Fibroblast of lung (primary cell): ENCODE data around the gene ARRDC2. TPM values are rescaled to one million over a fixed set of nuclear protein-coding genes. Genes with fewer than 3 reads are reported as not detected.

Experiments used
- DNase-seq, 2 donors: peaks; one replicate each; pipeline versions ENCODE4 v3.0.0 to v3.0.0-alpha.2; 2010; ENCODE audit warnings: low read depth in 2 of 2
- H2AFZ ChIP-seq: 2 replicates; pipeline ENCODE4 v1.5.1; 2012; ENCODE audit warnings: low read length, control low read depth, inconsistent platforms
- H3K27ac ChIP-seq: 2 replicates; pipeline ENCODE4 v1.5.1; 2011; ENCODE audit warnings: low read length, control low read depth; ENCODE audit not compliant: insufficient read depth
- H3K27me3 ChIP-seq: 2 replicates; pipeline ENCODE4 v1.5.1; 2011; ENCODE audit warnings: mild to moderate bottlenecking, low read length; ENCODE audit not compliant: control insufficient read depth, insufficient read depth
- H3K36me3 ChIP-seq: 2 replicates; pipeline ENCODE4 v1.5.1; 2011; ENCODE audit warnings: low read length; ENCODE audit not compliant: control insufficient read depth, insufficient read depth
- H3K4me1 ChIP-seq: 2 replicates; pipeline ENCODE4 v1.5.1; 2011; ENCODE audit warnings: low read length; ENCODE audit not compliant: control insufficient read depth, insufficient read depth; ENCODE audit errors: extremely low read depth
- H3K4me2 ChIP-seq: 2 replicates; pipeline ENCODE4 v1.5.1; 2011; ENCODE audit warnings: low read length, control low read depth; ENCODE audit not compliant: insufficient read depth; ENCODE audit errors: extremely low read depth
- H3K4me3 ChIP-seq, 4 experiments: fragments of 200-600 bp in 1 of 4; sonication (generic) in 1 of 4; replicated peaks in 1 of 4; 2 replicates each; pipeline ENCODE4 v1.5.1; 2011 to 2016; ENCODE audit warnings: low read length in 4 of 4, low read depth in 3 of 4, mild to moderate bottlenecking in 3 of 4, control low read depth in 2 of 4, inconsistent platforms in 1 of 4, mixed read lengths in 1 of 4; ENCODE audit not compliant: insufficient read depth in 1 of 4; ENCODE audit errors: control extremely low read depth in 1 of 4
- H3K79me2 ChIP-seq: 2 replicates; pipeline ENCODE4 v1.5.1; 2012; ENCODE audit warnings: mild to moderate bottlenecking, low read length, inconsistent platforms; ENCODE audit not compliant: control insufficient read depth, insufficient read depth
- H3K9ac ChIP-seq: 2 replicates; pipeline ENCODE4 v1.5.1; 2011; ENCODE audit warnings: mild to moderate bottlenecking, low read length, control low read depth; ENCODE audit not compliant: insufficient read depth
- H3K9me3 ChIP-seq: 2 replicates; pipeline ENCODE4 v1.5.1; 2012; ENCODE audit warnings: low read depth, low read length; ENCODE audit not compliant: control insufficient read depth, insufficient read depth
- H4K20me1 ChIP-seq: 2 replicates; pipeline ENCODE4 v1.5.1; 2011; ENCODE audit warnings: low read length; ENCODE audit not compliant: control insufficient read depth, insufficient read depth; ENCODE audit errors: extremely low read depth
- EZH2 ChIP-seq: IDR thresholded peaks from 2 replicates; pipeline ENCODE4 v1.5.1; 2012; ENCODE audit warnings: low read length, control low read depth, mild to moderate bottlenecking; ENCODE audit errors: missing control alignments
- polyA plus RNA-seq, 2 donors: library from polyadenylated mRNA; depleted of rRNA in 1 of 2; stranded (reverse) in 1 of 2; unstranded in 1 of 2; fragments of >200 nt; gene quantifications; 2 replicates each; pipeline ENCODE4 v1.2.1, GENCODE V29; 2011 to 2012; ENCODE audit warnings: missing spikeins in 1 of 2
- total RNA-seq: library from RNA; depleted of rRNA; stranded (reverse); fragments of >200 nt; gene quantifications from 2 replicates; pipeline ENCODE4 v1.2.1, GENCODE V29; 2014
- TF ChIP-seq, protein P1 (sequence below), 2 donors: IDR thresholded peaks in 1 of 2; conservative IDR thresholded peaks in 1 of 2; 1 replicate in 1 of 2; 2 replicates in 1 of 2; pipeline ENCODE4 v1.5.1; 2011 to 2012; ENCODE audit warnings: low read length in 2 of 2, control low read depth in 1 of 2, inconsistent platforms in 1 of 2, low read depth in 1 of 2, mild to moderate bottlenecking in 1 of 2

Gene ARRDC2
- total and polyA plus RNA-seq, 2 donors (not counting 1 experiment from before 2014, with no cell fraction given): 3.0 to 9.1 TPM

DNA sequence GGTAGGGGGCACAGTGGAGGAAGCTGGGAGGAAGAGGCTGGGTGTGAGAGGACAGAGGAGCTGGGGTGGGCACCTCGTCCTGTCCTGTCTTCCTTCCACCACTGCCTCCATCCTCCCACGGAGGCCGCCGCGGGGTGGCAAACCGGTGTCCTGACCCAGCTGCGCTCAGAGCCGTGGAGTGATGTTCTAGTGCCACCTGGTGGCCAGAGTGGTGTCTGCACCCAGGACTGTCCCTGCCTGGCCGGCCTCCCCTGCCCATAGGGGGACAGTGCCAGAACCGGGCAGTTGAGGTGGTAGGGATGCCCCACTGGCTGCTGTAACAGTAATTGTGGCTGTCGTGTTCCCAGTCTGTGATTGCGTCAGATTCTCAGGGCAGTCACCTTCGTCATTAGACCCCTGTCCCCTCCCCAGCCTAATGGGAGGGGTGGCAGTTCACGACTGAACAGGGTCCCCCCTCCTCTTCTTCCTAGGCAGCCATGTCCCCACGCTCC, 11.1 kb upstream of the ARRDC2 start:
- H3K27me3 ChIP-seq: no peaks in the 10 kb centered on the region
- H3K4me3 ChIP-seq: no peak overlapping the region
- H3K9me3 ChIP-seq: no peaks in the 10 kb centered on the region
- H4K20me1 ChIP-seq: no peaks in the 10 kb centered on the region
- no peaks in the 10 kb centered on the region for H3K79me2 ChIP-seq
- TF ChIP-seq, protein P1, sequence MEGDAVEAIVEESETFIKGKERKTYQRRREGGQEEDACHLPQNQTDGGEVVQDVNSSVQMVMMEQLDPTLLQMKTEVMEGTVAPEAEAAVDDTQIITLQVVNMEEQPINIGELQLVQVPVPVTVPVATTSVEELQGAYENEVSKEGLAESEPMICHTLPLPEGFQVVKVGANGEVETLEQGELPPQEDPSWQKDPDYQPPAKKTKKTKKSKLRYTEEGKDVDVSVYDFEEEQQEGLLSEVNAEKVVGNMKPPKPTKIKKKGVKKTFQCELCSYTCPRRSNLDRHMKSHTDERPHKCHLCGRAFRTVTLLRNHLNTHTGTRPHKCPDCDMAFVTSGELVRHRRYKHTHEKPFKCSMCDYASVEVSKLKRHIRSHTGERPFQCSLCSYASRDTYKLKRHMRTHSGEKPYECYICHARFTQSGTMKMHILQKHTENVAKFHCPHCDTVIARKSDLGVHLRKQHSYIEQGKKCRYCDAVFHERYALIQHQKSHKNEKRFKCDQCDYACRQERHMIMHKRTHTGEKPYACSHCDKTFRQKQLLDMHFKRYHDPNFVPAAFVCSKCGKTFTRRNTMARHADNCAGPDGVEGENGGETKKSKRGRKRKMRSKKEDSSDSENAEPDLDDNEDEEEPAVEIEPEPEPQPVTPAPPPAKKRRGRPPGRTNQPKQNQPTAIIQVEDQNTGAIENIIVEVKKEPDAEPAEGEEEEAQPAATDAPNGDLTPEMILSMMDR (conservative IDR thresholded peaks at IDR 0.05 in 1 of 2, IDR thresholded peaks at IDR 0.05 in 1 of 2; ENCODE audit: low read depth in 1 of 2, low read length in 2 of 2): peak; percentile 77 to 95
- TF ChIP-seq EZH2: no peak
- H3K4me2 ChIP-seq: peak overlapping the region; percentile 51
- no peak overlapping the region for H3K27ac ChIP-seq
- DNase-seq: peak; percentile 29 to 64
- H3K4me1 ChIP-seq: peaks cover 2% of the 10 kb centered on the region
- no peaks in the 10 kb centered on the region for H3K36me3 ChIP-seq
- no peak overlapping the region for H3K9ac ChIP-seq
- H2AFZ ChIP-seq: no peak overlapping the region

DNA sequence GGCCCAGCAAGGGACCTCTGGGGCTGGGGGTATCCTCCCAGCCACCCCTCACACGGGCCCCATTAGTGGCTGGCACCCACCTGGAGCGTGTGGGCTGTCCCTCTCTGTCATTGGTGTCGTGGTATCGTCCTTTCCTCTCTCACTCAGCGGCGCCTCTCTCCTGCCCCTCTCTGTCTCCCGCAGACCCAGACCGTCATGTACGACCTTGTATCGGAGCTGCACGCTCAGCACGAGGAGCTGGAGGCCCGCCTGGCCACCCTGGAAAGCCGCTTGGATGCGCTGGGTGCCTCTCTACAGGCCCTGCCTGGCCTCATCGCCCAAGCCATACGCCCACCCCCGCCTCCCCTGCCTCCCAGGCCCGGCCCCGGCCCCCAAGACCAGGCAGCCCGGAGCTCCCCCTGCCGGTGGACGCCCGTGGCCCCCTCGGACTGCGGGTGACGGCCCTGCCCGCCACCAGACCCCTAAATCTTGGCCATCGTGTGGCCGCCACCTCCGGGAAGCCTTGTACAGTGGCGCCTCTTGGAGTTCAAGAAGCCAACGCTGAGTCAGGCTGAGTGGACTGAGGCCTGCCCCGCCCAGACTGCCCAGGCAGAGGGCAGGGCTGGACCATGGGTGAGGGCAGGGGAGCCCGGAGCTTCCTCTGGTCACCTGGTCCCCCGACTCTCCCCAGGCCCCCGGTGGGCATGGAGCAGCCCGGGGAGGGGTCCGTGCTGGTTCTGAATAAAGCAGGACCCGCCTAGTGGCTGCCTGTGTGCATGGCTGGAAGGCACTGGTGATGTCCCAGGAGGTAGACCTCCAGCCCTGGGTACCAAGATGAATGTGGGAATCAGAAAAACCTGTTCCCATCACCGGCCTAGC, 9.8 kb upstream of the ARRDC2 start:
- Histone ChIP-seq H2AFZ (no peak overlapping the region), H3K27me3 (no peaks in the 10 kb centered on the region), H3K9me3 (no peaks in the 10 kb centered on the region), H3K36me3 (no peaks in the 10 kb centered on the region), H4K20me1 (no peaks in the 10 kb centered on the region), H3K4me3 (no peak overlapping the region), H3K27ac (no peak overlapping the region), H3K9ac (no peak overlapping the region), H3K4me2 (no peak overlapping the region), H3K4me1 (peaks cover 2% of the 10 kb centered on the region), H3K79me2 (no peaks in the 10 kb centered on the region)
- TF ChIP-seq, protein P1 (conservative IDR thresholded peaks at IDR 0.05 in 1 of 2, IDR thresholded peaks at IDR 0.05 in 1 of 2; ENCODE audit: low read depth in 1 of 2, low read length in 2 of 2): peak in 1 of 2 donors; percentile 6
- TF ChIP-seq EZH2: no peak
- peak in 1 of 2 donors; percentile 44 for DNase-seq

DNA sequence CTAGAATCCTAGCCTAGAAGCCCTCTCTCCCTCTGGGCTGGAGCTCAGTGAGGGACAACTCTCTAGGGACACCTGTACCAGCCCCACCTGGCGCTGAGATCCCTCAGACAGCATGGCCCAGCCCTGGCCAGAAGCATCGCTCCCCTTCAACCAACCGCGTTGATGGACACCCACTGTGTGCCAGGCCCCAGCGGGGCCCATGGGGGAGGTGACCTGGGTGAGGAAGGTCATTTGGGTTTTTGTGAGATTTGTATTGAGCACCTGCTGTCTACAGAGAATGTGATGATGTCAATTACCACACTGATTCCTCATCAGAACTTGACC, 9.2 kb upstream of the ARRDC2 start:
- Histone ChIP-seq H3K27ac (no peak overlapping the region), H3K9me3 (no peaks in the 10 kb centered on the region), H4K20me1 (no peaks in the 10 kb centered on the region), H3K79me2 (no peaks in the 10 kb centered on the region), H3K36me3 (no peaks in the 10 kb centered on the region), H3K4me1 (peaks cover 2% of the 10 kb centered on the region), H3K4me3 (no peak overlapping the region), H3K4me2 (no peak overlapping the region), H2AFZ (no peak overlapping the region), H3K9ac (no peak overlapping the region), H3K27me3 (no peaks in the 10 kb centered on the region)
- DNase-seq: no peak
- TF ChIP-seq EZH2: no peak
- TF ChIP-seq, protein P1 (conservative IDR thresholded peaks at IDR 0.05 in 1 of 2, IDR thresholded peaks at IDR 0.05 in 1 of 2; ENCODE audit: low read depth in 1 of 2, low read length in 2 of 2): no peak
